Middle frontal gyrus (tissue), 1 donor: ENCODE results near the gene SENP1.

Source experiments
- DNase-seq: peaks from one replicate; pipeline ENCODE4 v3.0.0-alpha.2; 2015; ENCODE audit warnings: low spot score; ENCODE audit errors: extremely low spot score

Gene SENP1

GRCh38 chr12:48019639-48020265, 86.1 kb downstream of the SENP1 start:
- DNase-seq: no peak

- DNase-seq: no peak
Measured at GRCh38 chr12:48018618-48018995, 87.3 kb downstream of the SENP1 start.

- DNase-seq: no peak
Measured at GRCh38 chr12:48017921-48018617, 87.8 kb downstream of the SENP1 start.

GRCh38 chr12:48017496-48017895, 88.4 kb downstream of the SENP1 start:
- DNase-seq: no peak

- no peak for DNase-seq
Measured at GRCh38 chr12:48016373-48017020, 89.4 kb downstream of the SENP1 start.

DNA sequence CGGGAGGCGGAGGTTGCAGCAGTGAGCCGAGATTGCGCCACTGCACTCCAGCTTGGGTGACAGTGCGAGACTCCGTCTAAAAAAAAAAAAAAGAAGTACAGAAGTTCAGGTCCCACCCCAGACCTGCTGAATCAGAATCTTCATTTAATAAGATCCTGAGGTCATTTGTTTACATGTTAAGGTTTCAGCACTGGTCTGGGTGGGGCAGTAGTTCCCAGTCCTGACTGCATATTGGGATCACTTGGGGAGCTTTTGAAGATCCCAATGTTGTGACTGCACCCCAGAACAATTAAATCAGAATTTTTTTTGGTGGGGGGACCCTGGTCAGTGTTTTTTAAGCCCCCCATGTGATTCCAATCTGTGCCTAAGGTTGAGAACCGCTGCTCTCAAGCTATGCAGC, 89.9 kb downstream of the SENP1 start:
- DNase-seq: no peak

GRCh38 chr12:48015129-48015528, 90.8 kb downstream of the SENP1 start:
- DNase-seq: no peak

DNA sequence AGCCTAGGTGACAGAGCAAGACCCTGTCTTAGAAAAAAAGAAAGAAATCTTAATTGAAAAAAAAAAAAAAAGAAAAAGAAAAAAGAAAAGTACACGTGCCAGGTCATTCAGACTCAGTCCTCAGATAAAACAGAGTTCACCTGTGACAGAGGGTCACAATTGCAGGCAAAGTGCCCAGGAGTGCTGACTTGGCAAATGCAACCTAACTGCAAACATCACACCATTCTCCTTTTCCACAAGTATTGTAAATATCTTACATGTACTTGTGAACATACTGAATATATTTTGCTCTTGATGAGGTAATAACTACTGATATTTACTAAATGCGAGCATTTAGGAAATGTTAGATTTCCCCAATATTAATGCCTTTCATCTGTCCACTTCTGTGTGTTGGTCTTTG, 92.6 kb downstream of the SENP1 start:
- no peak for DNase-seq

- no peak for DNase-seq
Measured at GRCh38 chr12:48012070-48012469, 93.8 kb downstream of the SENP1 start.

- DNase-seq: no peak
Measured at GRCh38 chr12:48010366-48010970, 95.4 kb downstream of the SENP1 start.

- DNase-seq: no peak
Measured at GRCh38 chr12:48009471-48009870, 96.4 kb downstream of the SENP1 start.

- DNase-seq: no peak
Measured at GRCh38 chr12:48008950-48009349, 96.9 kb downstream of the SENP1 start.

DNA sequence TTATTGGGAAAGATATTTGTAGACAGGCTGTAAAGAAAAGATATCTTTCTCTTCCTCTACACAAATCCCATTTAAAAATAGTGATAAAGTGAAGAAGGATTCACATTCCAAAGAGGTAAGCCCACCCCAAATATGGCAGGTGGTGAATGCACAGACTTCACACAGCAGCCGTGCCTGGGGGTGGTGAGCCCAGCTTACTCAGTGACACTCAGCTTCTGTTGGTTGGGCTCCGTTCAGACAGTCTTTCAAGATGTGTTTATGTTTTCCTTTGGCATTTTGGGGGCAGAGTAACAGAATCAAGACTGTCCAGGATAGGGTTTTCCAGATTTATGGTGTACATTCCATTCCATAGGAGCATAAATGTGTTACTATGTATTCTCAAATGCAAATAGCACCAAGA, 97.5 kb downstream of the SENP1 start:
- no peak for DNase-seq

- DNase-seq: no peak
Measured at GRCh38 chr12:48007206-48007605, 98.7 kb downstream of the SENP1 start.

DNA sequence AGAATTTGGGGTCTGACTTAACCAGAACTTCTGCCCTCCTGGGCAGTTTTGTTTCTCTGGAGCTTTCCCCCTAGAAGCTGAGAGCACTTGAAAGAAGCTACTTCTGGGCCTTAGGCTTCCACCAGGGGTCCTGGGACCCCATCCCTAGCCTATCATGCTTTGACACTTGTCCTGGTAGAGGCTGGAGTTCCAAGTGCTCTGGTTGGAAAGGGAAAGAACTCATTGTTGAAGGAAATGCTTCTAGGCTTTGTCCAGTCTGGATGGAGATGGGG, 100.2 kb downstream of the SENP1 start:
- no peak for DNase-seq

- no peak for DNase-seq
Measured at GRCh38 chr12:48005001-48005749, 100.7 kb downstream of the SENP1 start.

GRCh38 chr12:48004053-48004941, 101.6 kb downstream of the SENP1 start, which contains the start of gene COL2A1:
COL2A1 (minus strand) TSS chr12:48004476; CDS start chr12:48004321, 155 bp downstream.
- no peak for DNase-seq

DNA sequence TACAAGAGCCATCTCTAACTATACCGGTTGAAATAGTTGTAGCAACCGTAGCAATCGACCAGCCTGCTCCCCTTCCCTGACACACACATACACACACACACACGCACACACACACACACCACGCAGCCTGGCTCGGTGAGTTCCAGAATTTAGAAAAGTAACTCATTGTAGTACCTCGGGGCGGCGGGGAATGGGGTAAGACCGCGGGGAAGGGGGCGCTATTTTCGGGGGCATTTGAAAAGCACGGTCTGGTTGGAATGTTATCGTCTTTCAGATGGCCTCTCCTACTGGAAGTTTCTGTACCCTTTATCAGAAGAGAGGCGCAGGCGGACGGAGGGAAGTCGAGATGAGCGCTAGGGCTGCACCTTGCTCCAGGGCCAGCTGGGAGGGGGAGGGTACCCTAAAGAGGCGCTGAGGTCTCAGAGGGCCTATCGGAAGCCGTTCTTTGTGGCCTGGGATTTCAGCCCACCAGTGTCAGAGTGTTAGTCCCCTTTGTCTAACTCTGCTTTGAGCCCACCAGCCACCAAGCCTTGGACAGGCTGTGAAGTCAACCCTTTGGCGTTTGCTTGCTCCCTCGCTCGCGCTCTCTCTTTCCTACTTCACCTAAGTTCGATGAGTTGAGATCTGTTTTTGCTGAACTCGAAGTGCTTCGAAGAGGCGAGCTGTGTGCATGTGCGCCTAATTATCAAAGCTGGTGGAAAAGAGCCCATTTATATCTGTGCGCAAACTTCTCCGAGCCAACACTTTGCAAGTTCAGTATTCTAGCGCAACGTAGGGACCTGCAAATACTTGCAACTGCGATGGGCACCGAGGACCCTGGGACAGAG, 102.4 kb downstream of the SENP1 start:
- no peak for DNase-seq

- DNase-seq: no peak
Measured at GRCh38 chr12:48002773-48003218, 103.1 kb downstream of the SENP1 start.

DNA sequence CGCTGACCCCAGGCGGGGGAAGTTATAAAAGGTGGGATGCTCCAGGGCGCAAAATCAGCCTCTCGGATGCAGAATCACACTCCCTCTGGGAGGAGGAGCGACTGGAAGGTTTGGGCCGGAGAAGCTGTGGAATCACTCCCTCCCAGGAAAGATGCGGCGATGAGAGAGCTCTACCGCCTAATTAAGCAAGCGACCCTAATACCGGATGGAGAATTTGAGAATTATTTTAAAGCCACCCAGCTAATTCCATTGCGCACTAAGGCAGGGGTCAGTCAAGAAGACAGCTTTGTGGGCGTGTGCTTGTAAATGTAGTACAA, 103.5 kb downstream of the SENP1 start:
- DNase-seq: no peak
